Esophagus muscularis mucosa (tissue), 4 donors: ENCODE data around the gene CFAP97. TPM values are rescaled to one million over a fixed set of nuclear protein-coding genes. Genes with fewer than 3 reads are reported as not detected.

Experiments
- DNase-seq: peaks from one replicate; pipeline ENCODE4 v3.0.0-alpha.2; 2017; ENCODE audit errors: extremely low spot score
- H3K27ac ChIP-seq, 4 donors: fragments of 200-600 bp; sonication (generic); replicated peaks in 1 of 4; 1 replicate in 3 of 4; 2 replicates in 1 of 4; pipeline ENCODE4 v1.5.1; 2016 to 2019; ENCODE audit warnings: mild to moderate bottlenecking in 1 of 4
- H3K27me3 ChIP-seq, 4 donors: fragments of 200-600 bp; sonication (generic); one replicate each; pipeline versions ENCODE4 v1.5.1 to v1.6.0; 2016 to 2019
- H3K36me3 ChIP-seq, 4 donors: fragments of 200-600 bp; sonication (generic); one replicate each; pipeline ENCODE4 v1.5.1; 2016 to 2019
- H3K4me1 ChIP-seq, 4 donors: fragments of 200-600 bp; sonication (generic); one replicate each; pipeline ENCODE4 v1.5.1; 2016 to 2019
- H3K4me3 ChIP-seq, 4 donors: fragments of 200-600 bp; sonication (generic); 1 replicate in 2 of 4; 2 replicates in 2 of 4; pipeline ENCODE4 v1.5.1; 2016 to 2019; ENCODE audit warnings: mild to moderate bottlenecking in 4 of 4, moderate library complexity in 1 of 4
- H3K9me3 ChIP-seq, 4 donors: fragments of 200-600 bp; sonication (generic); 1 replicate in 3 of 4; 2 replicates in 1 of 4; pipeline ENCODE4 v1.5.1; 2016 to 2019
- CTCF ChIP-seq, 3 experiments: fragments of 200-600 bp in 2 of 3; fragments of 450-650 bp in 1 of 3; sonication (generic) in 2 of 3; IDR thresholded peaks; one replicate each; pipeline ENCODE4 v1.5.1; 2017 to 2019; ENCODE audit warnings: antibody characterized with exemption in 3 of 3, mild to moderate bottlenecking in 2 of 3, moderate library complexity in 1 of 3
- EP300 ChIP-seq: sonication (generic); formaldehyde crosslinking; IDR thresholded peaks from one replicate; pipeline ENCODE4 v1.6.1; 2017; ENCODE audit warnings: antibody characterized with exemption
- POLR2A ChIP-seq: fragments of 450-650 bp; IDR thresholded peaks from one replicate; pipeline ENCODE4 v1.6.1; 2017; ENCODE audit warnings: antibody characterized with exemption, moderate library complexity, mild to moderate bottlenecking, low read depth
- POLR2AphosphoS5 ChIP-seq, 2 donors: sonication (generic); formaldehyde crosslinking; IDR thresholded peaks; one replicate each; pipeline ENCODE4 v1.6.1; 2017; ENCODE audit warnings: antibody characterized with exemption in 2 of 2
- WGBS: methylation state at CpG from one replicate; pipeline ENCODE4 v1.1.5; 2018; 5-methylcytosine and 5-hydroxymethylcytosine counted together
- intact Hi-C: fragments of 100-400 bp; cut with DNase I; formaldehyde crosslinking; loops from one replicate; pipeline ENCODE4 v1.15.1; 2023
- total RNA-seq, 4 donors: library from RNA; depleted of rRNA; stranded (reverse); fragments of >200 nt; gene quantifications; one replicate each; pipeline versions ENCODE4 v1.1.0 to v1.2.1, GENCODE V29; 2016

Gene CFAP97
- total RNA-seq, 4 donors from 2014 or later = 30.2 to 36.8 (median 35.1) TPM

- H3K27ac ChIP-seq = no peak overlapping the region
Observed at GRCh38 chr4:185179488-185179887, 24.3 kb downstream of the CFAP97 start.

GRCh38 chr4:185171373-185172071 is 32.3 kb downstream of the CFAP97 start:
- TF ChIP-seq CTCF (IDR thresholded peaks at IDR 0.05) (no peak), EP300 (no peak), POLR2AphosphoS5 (IDR thresholded peaks at IDR 0.05) (no peak), POLR2A (no peak)
- intact Hi-C loops = no loop called here
- Histone ChIP-seq H3K4me3 (no peak overlapping the region), H3K36me3 (peaks cover 3 to 37% (median 17%) of the 10 kb centered on the region in 4 donors), H3K9me3 (no peaks in the 10 kb centered on the region), H3K27ac (no peak overlapping the region), H3K27me3 (no peaks in the 10 kb centered on the region), H3K4me1 (peaks cover 0 to 18% (median 10%) of the 10 kb centered on the region in 4 donors)
- 98% methylated on average over 2 of the region's 2 CpGs for WGBS
- no peak for DNase-seq

More at GRCh38 chr4:185179488-185179887, 24.3 kb downstream of the CFAP97 start:
- Histone ChIP-seq H3K27me3 (no peaks in the 10 kb centered on the region), H3K36me3 (peaks cover 0 to 11% (median 5%) of the 10 kb centered on the region in 4 donors), H3K4me1 (peaks cover 0 to 27% (median 6%) of the 10 kb centered on the region in 4 donors), H3K4me3 (no peak overlapping the region), H3K9me3 (no peaks in the 10 kb centered on the region)
- intact Hi-C loops = no loop called here
- 90% methylated on average over 3 of the region's 3 CpGs for WGBS
- TF ChIP-seq EP300 = no peak
- TF ChIP-seq CTCF (IDR thresholded peaks at IDR 0.05) = no peak
- no peak for TF ChIP-seq POLR2AphosphoS5 (IDR thresholded peaks at IDR 0.05)
- TF ChIP-seq POLR2A = no peak
- no peak for DNase-seq

- WGBS = 84% methylated on average over 9 of the region's 9 CpGs
- Histone ChIP-seq H3K27ac (no peak overlapping the region), H3K9me3 (no peaks in the 10 kb centered on the region), H3K4me3 (no peak overlapping the region), H3K27me3 (no peaks in the 10 kb centered on the region), H3K4me1 (peaks cover 0 to 9% (median under 1%) of the 10 kb centered on the region in 4 donors), H3K36me3 (peaks cover 7 to 43% (median 25%) of the 10 kb centered on the region in 4 donors)
- intact Hi-C loops = no loop called here
- DNase-seq = no peak
- TF ChIP-seq POLR2A (no peak), EP300 (no peak), CTCF (IDR thresholded peaks at IDR 0.05) (no peak), POLR2AphosphoS5 (IDR thresholded peaks at IDR 0.05) (no peak)
Observed at GRCh38 chr4:185167234-185167633, 36.6 kb downstream of the CFAP97 start.

GRCh38 chr4:185165605-185166063 is 38.2 kb downstream of the CFAP97 start:
- 66% methylated on average over 2 of the region's 2 CpGs for WGBS
- H3K9me3 ChIP-seq = no peaks in the 10 kb centered on the region
- H3K27me3 ChIP-seq = no peaks in the 10 kb centered on the region
- H3K4me3 ChIP-seq = no peak overlapping the region
- intact Hi-C loops = no loop called here
- TF ChIP-seq POLR2A = no peak
- H3K4me1 ChIP-seq = no peaks in the 10 kb centered on the region
- DNase-seq = no peak
- no peak overlapping the region for H3K27ac ChIP-seq
- peaks cover 11 to 54% (median 34%) of the 10 kb centered on the region in 4 donors for H3K36me3 ChIP-seq

GRCh38 chr4:185151296-185151695 is 52.5 kb downstream of the CFAP97 start:
- H3K4me3 ChIP-seq = no peak overlapping the region
- no peak for TF ChIP-seq POLR2A
- no peak for TF ChIP-seq CTCF (IDR thresholded peaks at IDR 0.05)
- TF ChIP-seq POLR2AphosphoS5 (IDR thresholded peaks at IDR 0.05) = no peak
- TF ChIP-seq EP300 = no peak
- H3K27me3 ChIP-seq = no peaks in the 10 kb centered on the region
- 72% methylated on average over 1 of the region's 1 CpG for WGBS
- no peak for DNase-seq
- H3K9me3 ChIP-seq = no peaks in the 10 kb centered on the region
- intact Hi-C loops = no loop called here
- peaks cover 8 to 65% (median 23%) of the 10 kb centered on the region in 4 donors for H3K36me3 ChIP-seq
- peaks cover 0 to 20% (median 12%) of the 10 kb centered on the region in 4 donors for H3K4me1 ChIP-seq
- H3K27ac ChIP-seq = no peak overlapping the region
